Gastroesophageal sphincter (tissue), 3 donors: Measurements from ENCODE around the gene SETBP1.

Experiments used
- CTCF ChIP-seq, 4 experiments: fragments of 200-600 bp in 2 of 4; fragments of 450-650 bp in 2 of 4; sonication (generic) in 1 of 4; IDR thresholded peaks; one replicate each; pipeline ENCODE4 v1.5.1; 2017 to 2019; ENCODE audit warnings: antibody characterized with exemption in 4 of 4, mild to moderate bottlenecking in 2 of 4, moderate library complexity in 2 of 4
- EP300 ChIP-seq: sonication (generic); formaldehyde crosslinking; IDR thresholded peaks from one replicate; pipeline ENCODE4 v1.6.1; 2017; ENCODE audit warnings: antibody characterized with exemption, mild to moderate bottlenecking
- POLR2A ChIP-seq, 2 donors: fragments of 450-650 bp; IDR thresholded peaks; one replicate each; pipeline ENCODE4 v1.6.1; 2017; ENCODE audit warnings: antibody characterized with exemption in 2 of 2, mild to moderate bottlenecking in 2 of 2, moderate library complexity in 1 of 2

GRCh38 chr18:45024357-45025088, 343.8 kb downstream of the SETBP1 start:
- TF ChIP-seq CTCF (IDR thresholded peaks at IDR 0.05) (no peak), POLR2A (IDR thresholded peaks at IDR 0.05) (no peak), EP300 (no peak)
